Hepatocyte (in vitro differentiated cells): Measurements from ENCODE around the gene PDE4D. TPM values are rescaled to one million over a fixed set of nuclear protein-coding genes. Genes with fewer than 3 reads are reported as not detected.

Experiments
- DNase-seq: peaks from one replicate; pipeline ENCODE4 v3.0.0-alpha.2; 2016; ENCODE audit warnings: low spot score
- H2AFZ ChIP-seq: fragments of 200-600 bp; sonication (generic); 2 replicates; pipeline ENCODE4 v1.6.0; 2016; ENCODE audit warnings: antibody characterized with exemption, mild to moderate bottlenecking
- H3K27ac ChIP-seq: fragments of 200-600 bp; sonication (generic); 2 replicates; pipeline ENCODE4 v1.5.1; 2016; ENCODE audit warnings: mild to moderate bottlenecking
- H3K27me3 ChIP-seq: fragments of 200-600 bp; sonication (generic); 2 replicates; pipeline ENCODE4 v1.6.1; 2016
- H3K36me3 ChIP-seq: fragments of 200-600 bp; sonication (generic); replicated peaks from 2 replicates; pipeline ENCODE4 v1.5.1; 2016; ENCODE audit warnings: low read depth; ENCODE audit not compliant: insufficient read depth
- H3K4me1 ChIP-seq: fragments of 200-600 bp; sonication (generic); 2 replicates; pipeline ENCODE4 v1.5.1; 2016; ENCODE audit warnings: mild to moderate bottlenecking, moderate library complexity; ENCODE audit not compliant: insufficient read depth
- H3K4me2 ChIP-seq: fragments of 200-600 bp; sonication (generic); 2 replicates; pipeline ENCODE4 v1.6.0; 2016
- H3K4me3 ChIP-seq: fragments of 200-600 bp; sonication (generic); 2 replicates; pipeline ENCODE4 v1.5.1; 2016; ENCODE audit warnings: mild to moderate bottlenecking
- H3K79me2 ChIP-seq: fragments of 200-600 bp; sonication (generic); 2 replicates; pipeline ENCODE4 v1.6.0; 2017; ENCODE audit warnings: mild to moderate bottlenecking
- H3K9me2 ChIP-seq: fragments of 200-600 bp; sonication (generic); replicated peaks from 2 replicates; pipeline ENCODE4 v1.6.0; 2017; ENCODE audit warnings: mild to moderate bottlenecking; ENCODE audit not compliant: insufficient read depth
- H3K9me3 ChIP-seq: fragments of 200-600 bp; sonication (generic); 2 replicates; pipeline ENCODE4 v1.5.1; 2016; ENCODE audit warnings: low read depth, mild to moderate bottlenecking
- H4K20me1 ChIP-seq: fragments of 200-600 bp; sonication (generic); 2 replicates; pipeline ENCODE4 v1.6.0; 2016; ENCODE audit warnings: mild to moderate bottlenecking; ENCODE audit not compliant: insufficient read depth, poor library complexity, severe bottlenecking
- EZH2 ChIP-seq: fragments of 200-600 bp; sonication (generic); IDR thresholded peaks from 2 replicates; pipeline ENCODE4 v1.6.1; 2016; ENCODE audit warnings: antibody characterized with exemption, mild to moderate bottlenecking, borderline replicate concordance
- EZH2phosphoT487 ChIP-seq: fragments of 200-600 bp; sonication (generic); IDR thresholded peaks from one replicate; pipeline ENCODE4 v1.6.1; 2018; ENCODE audit warnings: antibody characterized with exemption, mild to moderate bottlenecking, low read depth, moderate library complexity; ENCODE audit not compliant: unreplicated experiment, severe bottlenecking
- WGBS: methylation state at CpG from one replicate; pipeline ENCODE4 v1.1.6; 2016; ENCODE audit warnings: low lambda C conversion rate; ENCODE audit errors: missing lambda C conversion rate; 5-methylcytosine and 5-hydroxymethylcytosine counted together
- polyA plus RNA-seq: library from polyadenylated mRNA; unstranded; fragments of >200 nt; fragmentation: Nextera tagmentation; extraction: Ambion mirVana; gene quantifications from 2 replicates; pipeline ENCODE4 v1.2.1, GENCODE V29; 2016
- total RNA-seq: library from RNA; depleted of rRNA; stranded (reverse); fragments of >200 nt; gene quantifications from 2 replicates; pipeline ENCODE4 v1.2.3, GENCODE V29; 2014
- TF ChIP-seq, protein P1 (sequence below): fragments of 200-600 bp; sonication (generic); IDR thresholded peaks from 2 replicates; pipeline ENCODE4 v1.5.1; 2016; ENCODE audit warnings: antibody characterized with exemption, mild to moderate bottlenecking; ENCODE audit not compliant: poor library complexity

The PDE4D gene
- total and polyA plus RNA-seq, 2 experiments from 2014 or later = 14.5 to 45.2 TPM

DNA sequence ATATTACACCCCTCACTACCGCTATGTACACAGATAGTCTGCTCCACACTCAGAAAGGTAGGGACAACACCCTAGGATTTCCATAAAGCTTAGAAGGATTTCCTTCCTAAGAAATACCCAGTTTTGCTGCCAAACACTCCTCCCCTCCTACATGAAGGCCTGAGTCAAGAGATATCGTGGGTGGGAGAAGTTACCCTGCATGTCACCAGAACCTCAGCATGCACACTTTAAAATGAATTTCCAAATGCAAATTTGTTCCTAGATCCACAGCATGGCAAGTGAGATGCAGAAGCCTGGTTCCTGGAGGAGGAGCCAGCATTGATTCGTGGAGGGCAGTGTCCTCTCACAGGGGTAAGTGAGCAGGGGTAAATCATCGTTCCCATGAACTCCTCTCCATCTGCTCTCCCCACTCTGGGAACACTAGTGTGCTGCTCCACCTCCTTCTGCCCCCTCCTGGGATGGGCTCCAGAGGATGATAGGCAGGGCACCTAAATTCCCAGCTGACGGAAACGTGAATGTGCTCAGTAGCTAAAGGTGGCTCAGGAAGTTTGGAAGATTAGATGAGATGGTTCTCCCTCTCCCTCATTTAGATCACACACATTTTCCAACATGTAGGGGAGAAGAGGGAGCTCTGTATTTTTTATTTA is 76.7 kb downstream of the PDE4D start:
- no peaks in the 10 kb centered on the region for H4K20me1 ChIP-seq
- no peaks in the 10 kb centered on the region for H3K9me3 ChIP-seq
- H3K4me2 ChIP-seq = no peak overlapping the region
- H3K27me3 ChIP-seq = peaks cover 8% of the 10 kb centered on the region
- H3K9me2 ChIP-seq = no peaks in the 10 kb centered on the region
- no peak overlapping the region for H3K27ac ChIP-seq
- 87% methylated on average over 6 of the region's 6 CpGs for WGBS
- no peak for DNase-seq
- H3K36me3 ChIP-seq = no peaks in the 10 kb centered on the region
- TF ChIP-seq EZH2phosphoT487 (no peak), EZH2 (no peak)
- TF ChIP-seq, protein P1, sequence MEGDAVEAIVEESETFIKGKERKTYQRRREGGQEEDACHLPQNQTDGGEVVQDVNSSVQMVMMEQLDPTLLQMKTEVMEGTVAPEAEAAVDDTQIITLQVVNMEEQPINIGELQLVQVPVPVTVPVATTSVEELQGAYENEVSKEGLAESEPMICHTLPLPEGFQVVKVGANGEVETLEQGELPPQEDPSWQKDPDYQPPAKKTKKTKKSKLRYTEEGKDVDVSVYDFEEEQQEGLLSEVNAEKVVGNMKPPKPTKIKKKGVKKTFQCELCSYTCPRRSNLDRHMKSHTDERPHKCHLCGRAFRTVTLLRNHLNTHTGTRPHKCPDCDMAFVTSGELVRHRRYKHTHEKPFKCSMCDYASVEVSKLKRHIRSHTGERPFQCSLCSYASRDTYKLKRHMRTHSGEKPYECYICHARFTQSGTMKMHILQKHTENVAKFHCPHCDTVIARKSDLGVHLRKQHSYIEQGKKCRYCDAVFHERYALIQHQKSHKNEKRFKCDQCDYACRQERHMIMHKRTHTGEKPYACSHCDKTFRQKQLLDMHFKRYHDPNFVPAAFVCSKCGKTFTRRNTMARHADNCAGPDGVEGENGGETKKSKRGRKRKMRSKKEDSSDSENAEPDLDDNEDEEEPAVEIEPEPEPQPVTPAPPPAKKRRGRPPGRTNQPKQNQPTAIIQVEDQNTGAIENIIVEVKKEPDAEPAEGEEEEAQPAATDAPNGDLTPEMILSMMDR = no peak
- no peaks in the 10 kb centered on the region for H3K79me2 ChIP-seq
- H3K4me3 ChIP-seq = no peak overlapping the region
- H3K4me1 ChIP-seq = no peaks in the 10 kb centered on the region
- H2AFZ ChIP-seq = no peak overlapping the region

DNA sequence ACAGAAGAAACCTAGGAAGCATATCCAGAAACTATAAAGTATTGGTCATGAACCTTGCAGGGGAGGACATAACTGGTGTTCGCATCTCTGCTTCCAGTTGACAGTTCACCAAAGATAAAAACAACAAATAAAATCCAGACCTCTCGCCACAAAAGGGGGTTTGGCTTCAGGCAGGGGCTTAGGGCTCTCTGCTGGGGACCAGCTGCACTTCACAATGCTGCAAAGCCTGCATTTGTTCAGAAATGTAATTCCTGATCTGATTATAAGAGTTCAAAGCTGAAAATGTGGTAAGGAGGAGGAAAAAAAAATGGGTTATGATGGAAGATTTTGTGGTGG is 79.0 kb downstream of the PDE4D start:
- H3K4me1 ChIP-seq = no peaks in the 10 kb centered on the region
- WGBS = 72% methylated on average over 2 of the region's 2 CpGs
- H3K36me3 ChIP-seq = no peaks in the 10 kb centered on the region
- no peak overlapping the region for H3K4me3 ChIP-seq
- no peaks in the 10 kb centered on the region for H3K9me2 ChIP-seq
- no peak overlapping the region for H3K4me2 ChIP-seq
- TF ChIP-seq, protein P1 = no peak
- TF ChIP-seq EZH2phosphoT487 (no peak), EZH2 (no peak)
- no peaks in the 10 kb centered on the region for H3K79me2 ChIP-seq
- no peak overlapping the region for H3K27ac ChIP-seq
- H3K27me3 ChIP-seq = peaks cover 15% of the 10 kb centered on the region
- no peaks in the 10 kb centered on the region for H3K9me3 ChIP-seq
- H4K20me1 ChIP-seq = no peaks in the 10 kb centered on the region
- no peak overlapping the region for H2AFZ ChIP-seq
- no peak for DNase-seq

DNA sequence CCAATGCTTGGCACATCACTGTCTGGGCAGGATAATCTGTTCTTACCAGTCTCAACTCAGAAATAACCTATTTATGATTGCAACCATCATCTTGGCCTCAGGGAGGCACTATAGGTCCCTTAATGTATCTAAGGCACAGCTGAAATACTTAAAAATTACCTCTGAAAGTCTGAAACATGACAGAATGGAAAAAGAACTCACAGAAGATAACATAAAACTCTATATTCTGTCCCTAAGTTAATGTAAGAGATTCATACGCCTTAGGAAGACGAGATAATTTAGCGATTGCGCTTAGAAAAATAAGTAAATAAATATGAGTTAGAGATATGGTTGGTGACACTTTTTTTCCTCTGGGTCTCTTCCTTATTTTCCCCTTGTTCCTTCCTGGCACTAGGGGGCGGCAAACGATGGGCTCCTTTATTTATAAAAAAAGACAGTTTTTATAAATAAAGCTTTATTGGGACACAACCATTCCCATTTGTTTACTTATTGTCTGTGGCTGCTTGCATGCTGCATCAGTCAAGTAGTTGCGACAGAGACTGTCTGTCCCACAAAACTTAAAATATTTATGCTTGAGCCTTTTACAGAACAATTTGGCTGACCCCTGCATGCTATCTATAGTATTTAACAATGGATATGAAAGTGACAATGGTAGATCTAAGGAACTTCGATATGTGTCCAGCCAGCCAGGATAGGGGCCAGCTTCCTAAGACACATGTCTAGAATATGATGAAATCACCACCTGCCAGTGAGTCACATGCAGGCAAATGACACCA is 79.6 kb downstream of the PDE4D start:
- H3K79me2 ChIP-seq = no peaks in the 10 kb centered on the region
- H3K36me3 ChIP-seq = no peaks in the 10 kb centered on the region
- DNase-seq = peak; percentile 78
- peaks cover 10% of the 10 kb centered on the region for H3K27me3 ChIP-seq
- H3K9me3 ChIP-seq = no peaks in the 10 kb centered on the region
- H3K4me2 ChIP-seq = peak overlapping the region; percentile 51
- no peak overlapping the region for H2AFZ ChIP-seq
- H3K4me3 ChIP-seq = no peak overlapping the region
- WGBS = 24% methylated on average over 8 of the region's 8 CpGs
- H3K4me1 ChIP-seq = no peaks in the 10 kb centered on the region
- no peaks in the 10 kb centered on the region for H3K9me2 ChIP-seq
- no peak overlapping the region for H3K27ac ChIP-seq
- no peak for TF ChIP-seq EZH2phosphoT487
- TF ChIP-seq, protein P1 = peak; percentile 79
- H4K20me1 ChIP-seq = no peaks in the 10 kb centered on the region
